ENCODE data around the gene CYREN. TPM values are rescaled to one million over a fixed set of nuclear protein-coding genes. Genes with fewer than 3 reads are reported as not detected.

The CYREN gene
- 33.4 and 44.0 TPM in 2 replicates for total RNA-seq

GRCh38 chr7:135170274-135170997 is at the start of gene CYREN:
Gene CYREN (minus strand): TSS chr7:135170707. CDS start chr7:135168922, 1,785 bp downstream.

GRCh38 chr7:135211179-135211945 is 40.9 kb upstream of the CYREN start, which contains the start of gene WDR91:
Gene WDR91 (minus strand): TSS chr7:135211526. CDS start chr7:135211502, 24 bp downstream.

GRCh38 chr7:135147899-135148721 is 22.4 kb downstream of the CYREN start, which contains the start of gene TMEM140:
Gene TMEM140 (plus strand): TSS chr7:135148072. CDS start chr7:135164442, 16,370 bp downstream.

Other genes starting within 250 kb of the CYREN start
- gene AGBL3, start 184.2 kb downstream of the CYREN start, total RNA-seq, result 1.6 and 1.7 TPM in 2 replicates
- gene TMEM140, start 22.6 kb downstream of the CYREN start, total RNA-seq, result 18.8 and 25.4 TPM in 2 replicates
- gene WDR91, start 40.8 kb upstream of the CYREN start, total RNA-seq, result 5.7 and 6.2 TPM in 2 replicates
- gene STRA8, start 63.1 kb upstream of the CYREN start, total RNA-seq, result not detected in 2 replicates

Data from aortic smooth muscle cell (primary cell).